GM18870 (cell line): ENCODE results near the gene APEX1.
"Not testable (repeated sequence)": the region's sequence is repeated elsewhere in the genome, so short reads cannot be mapped to it uniquely, and the experiment has no call there.

Source experiments
- ATAC-seq: cut with Tn5 transposase; IDR thresholded peaks from one replicate; pipeline ENCODE4 v1.9.1; 2021; ENCODE audit warnings: moderate library complexity; ENCODE audit not compliant: unreplicated experiment

APEX1 gene

GRCh38 chr14:20472536-20473169 lies 17.6 kb downstream of the APEX1 start:
- no peak for ATAC-seq

- ATAC-seq, result no peak
These were observed 21.8 kb downstream of the APEX1 start for GRCh38 chr14:20476776-20477175.

DNA sequence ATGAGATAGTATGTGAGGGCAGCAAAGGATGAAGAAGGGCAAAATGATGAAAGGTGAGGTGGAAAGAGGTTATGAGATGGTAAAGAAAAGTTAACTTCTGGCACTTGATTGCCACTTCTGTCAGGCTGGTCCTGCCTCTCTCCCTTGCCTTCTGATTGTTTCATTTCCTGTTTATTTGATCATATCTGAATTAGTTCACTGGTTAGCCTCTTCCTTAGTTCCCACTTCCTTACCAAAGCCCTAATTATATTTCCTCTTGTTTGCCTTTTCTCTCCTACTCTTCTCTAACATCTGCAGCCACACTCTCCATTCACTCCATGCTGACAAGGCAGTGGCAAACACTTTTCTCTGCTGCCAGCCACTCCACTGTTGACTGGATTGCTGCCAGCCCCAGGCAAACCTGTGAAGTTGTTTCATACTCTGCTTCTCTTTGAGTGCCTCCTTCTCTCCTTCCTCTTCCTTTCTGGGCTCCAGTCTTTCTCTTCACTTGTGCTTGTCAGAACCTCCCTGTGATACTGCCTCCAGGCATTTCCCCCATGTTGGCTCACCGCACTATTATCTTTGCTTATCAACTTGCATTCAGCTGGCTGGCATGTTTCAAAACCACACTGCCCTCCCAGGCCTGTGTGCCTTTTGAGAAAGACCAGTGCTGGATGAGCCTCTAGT lies 22.3 kb downstream of the APEX1 start:
- ATAC-seq, result no peak

GRCh38 chr14:20478894-20479293 lies 23.9 kb downstream of the APEX1 start:
- ATAC-seq, result no peak

DNA sequence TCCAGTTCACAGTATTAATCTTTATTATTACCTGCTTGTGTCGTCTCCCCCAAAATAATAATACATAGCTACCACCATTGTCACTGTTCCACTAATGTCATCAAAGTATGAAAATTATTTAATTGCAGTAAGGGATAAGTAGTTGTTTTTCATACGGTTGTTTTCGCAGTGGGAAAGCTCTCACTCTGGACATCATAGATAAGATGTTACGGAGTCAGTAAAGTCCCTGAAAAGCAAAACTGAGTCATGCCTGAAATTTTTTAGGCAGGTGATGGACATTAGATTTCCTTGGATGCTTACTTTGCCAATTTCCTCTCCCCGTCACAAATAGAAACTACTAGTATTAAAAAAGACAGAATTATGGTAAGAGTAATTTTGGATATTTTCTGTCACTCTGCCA lies 27.4 kb downstream of the APEX1 start:
- no peak for ATAC-seq

GRCh38 chr14:20485900-20486299 lies 30.9 kb downstream of the APEX1 start:
- ATAC-seq, result no peak

DNA sequence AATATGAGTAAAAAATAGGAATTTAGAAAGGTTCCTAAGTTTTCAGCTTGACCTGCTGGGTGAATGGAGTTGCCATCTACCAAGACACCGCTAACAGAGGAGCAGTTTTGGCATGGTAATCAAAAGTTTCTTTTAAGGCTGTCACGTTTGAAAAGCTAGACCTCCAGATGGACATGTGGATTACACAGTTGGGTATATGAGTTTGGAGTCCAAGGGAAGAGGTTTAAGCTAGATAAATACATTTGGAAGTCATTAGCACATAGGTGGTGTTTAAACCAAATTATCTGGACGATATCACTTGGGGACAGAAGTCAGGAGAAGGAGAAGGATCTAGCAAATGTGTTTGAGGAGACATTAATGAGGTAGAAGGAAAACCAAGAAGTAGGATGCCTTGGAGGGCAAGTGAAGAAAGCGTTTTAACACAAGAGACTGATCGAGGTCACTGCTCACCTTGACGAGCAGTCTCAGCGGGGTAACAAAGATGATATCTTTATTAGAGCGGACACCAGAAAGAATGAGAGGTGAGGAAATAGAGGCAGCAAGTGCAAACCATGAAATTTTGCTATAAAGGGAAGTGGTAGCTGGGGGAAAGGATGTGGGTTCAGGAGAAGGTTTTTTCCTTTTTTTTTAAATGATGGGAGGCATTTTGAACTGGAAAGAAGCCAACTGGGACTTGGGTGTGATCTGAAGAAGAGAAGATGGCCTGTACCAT lies 31.8 kb downstream of the APEX1 start:
- ATAC-seq, result no peak

DNA sequence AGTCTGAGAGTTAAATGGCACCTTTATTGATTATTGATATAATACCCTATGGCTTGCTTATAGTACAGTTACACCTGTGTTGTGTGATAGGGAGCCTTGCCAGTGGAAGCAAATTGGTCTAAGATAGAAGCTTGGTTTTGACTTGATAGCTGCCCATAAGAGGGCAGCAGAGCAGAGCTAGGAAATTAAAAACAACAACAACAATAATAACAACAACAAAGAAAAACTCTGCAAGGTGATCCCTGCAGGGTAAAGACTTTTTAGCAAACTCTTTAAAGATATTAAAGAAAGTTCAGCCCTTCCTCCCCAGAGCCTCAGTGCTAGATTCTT lies 32.3 kb downstream of the APEX1 start:
- no peak for ATAC-seq

GRCh38 chr14:20489093-20489994 lies 34.3 kb downstream of the APEX1 start:
- ATAC-seq, result no peak

GRCh38 chr14:20490563-20490962 lies 35.5 kb downstream of the APEX1 start:
- no peak for ATAC-seq

- ATAC-seq, result no peak
These were observed 37.5 kb downstream of the APEX1 start for GRCh38 chr14:20492486-20492885.

DNA sequence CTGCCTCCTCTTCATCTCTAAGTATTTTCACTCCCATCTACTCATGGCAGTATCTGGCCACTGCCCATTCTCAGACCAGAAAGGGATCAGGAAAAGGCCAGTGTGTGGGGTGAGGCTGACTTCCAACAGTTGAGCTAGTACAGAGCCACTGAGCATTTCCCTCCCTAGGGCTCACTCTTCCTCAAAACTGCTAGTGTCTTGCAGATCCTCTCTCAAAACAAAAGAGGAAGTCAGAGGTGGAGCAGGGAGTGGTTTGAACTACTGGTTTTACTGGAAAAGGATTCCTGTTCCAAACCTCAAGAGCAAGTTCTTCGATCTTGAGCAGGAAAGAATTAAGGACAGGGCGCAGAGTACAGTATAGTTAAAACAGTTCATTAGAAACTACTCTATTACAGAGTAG lies 38.6 kb downstream of the APEX1 start:
- no peak for ATAC-seq

- no peak for ATAC-seq
These were observed 40.1 kb downstream of the APEX1 start for GRCh38 chr14:20494935-20495766.

DNA sequence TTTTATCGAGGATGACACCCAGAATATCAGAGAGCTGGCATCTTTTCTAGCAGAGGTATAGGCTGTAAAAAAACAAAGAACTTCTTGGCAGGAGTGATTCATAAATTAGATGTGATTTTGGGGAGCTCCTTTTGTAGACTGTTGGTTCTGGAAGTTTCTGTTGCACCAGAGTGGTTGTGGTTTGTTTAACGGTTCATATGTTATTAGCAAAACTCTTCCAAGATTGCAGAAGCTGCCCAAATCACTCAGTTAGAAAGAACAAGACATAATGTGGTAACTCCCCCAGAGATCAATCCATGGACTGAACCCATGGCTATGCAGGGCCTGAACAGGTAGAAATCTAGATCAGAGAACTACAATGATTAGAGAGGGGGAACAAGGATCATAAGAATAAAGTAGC lies 43.6 kb downstream of the APEX1 start:
- no peak for ATAC-seq

- no peak for ATAC-seq
These were observed 44.1 kb downstream of the APEX1 start for GRCh38 chr14:20499108-20499507.

DNA sequence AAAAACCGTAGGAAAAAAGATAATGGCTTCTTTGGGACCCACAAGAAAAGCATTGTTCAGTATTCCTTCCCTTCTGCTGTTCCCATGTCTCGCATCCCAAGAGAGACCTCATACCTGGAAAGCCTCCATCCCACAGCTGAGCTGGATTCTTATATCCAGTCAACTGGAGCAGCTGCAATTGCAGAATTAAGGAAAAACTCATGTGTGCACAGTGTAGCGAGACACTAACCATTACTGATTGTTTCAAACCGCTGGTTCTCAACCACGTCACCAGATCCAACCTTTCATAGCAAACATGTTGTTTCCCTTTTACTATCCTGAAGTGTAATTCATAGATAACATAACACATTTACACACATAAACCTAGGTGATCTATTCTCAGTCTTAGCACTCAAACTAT lies 44.9 kb downstream of the APEX1 start:
- no peak for ATAC-seq

GRCh38 chr14:20501346-20501745 lies 46.3 kb downstream of the APEX1 start:
- no peak for ATAC-seq

- no peak for ATAC-seq
These were observed 48.9 kb downstream of the APEX1 start for GRCh38 chr14:20503898-20504297.

GRCh38 chr14:20506276-20506675 lies 51.2 kb downstream of the APEX1 start:
- not testable (repeated sequence) for ATAC-seq

DNA sequence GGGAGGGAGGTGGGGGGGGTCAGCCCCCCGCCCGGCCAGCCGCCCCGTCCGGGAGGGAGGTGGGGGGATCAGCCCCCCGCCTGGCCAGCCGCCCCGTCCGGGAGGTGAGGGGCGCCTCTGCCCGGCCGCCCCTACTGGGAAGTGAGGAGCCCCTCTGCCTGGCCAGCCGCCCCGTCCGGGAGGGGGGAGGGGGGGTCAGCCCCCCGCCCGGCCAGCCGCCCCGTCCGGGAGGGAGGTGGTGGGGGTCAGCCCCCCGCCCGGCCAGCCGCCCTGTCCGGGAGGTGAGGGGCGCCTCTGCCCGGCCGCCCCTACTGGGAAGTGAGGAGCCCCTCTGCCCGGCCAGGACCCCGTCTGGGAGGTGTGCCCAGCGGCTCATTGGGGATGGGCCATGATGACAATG lies 51.7 kb downstream of the APEX1 start:
- not testable (repeated sequence) for ATAC-seq
